ENCODE results near the gene CALY. TPM values are rescaled to one million over a fixed set of nuclear protein-coding genes. Genes with fewer than 3 reads are reported as not detected.
"Not testable (repeated sequence)": the region's sequence is repeated elsewhere in the genome, so short reads cannot be mapped to it uniquely, and the experiment has no call there.

Gene CALY
- total RNA-seq, 1 experiment from 2014 or later, result not detected

GRCh38 chr10:133370030-133370786 lies 33.5 kb upstream of the CALY start:
- Histone ChIP-seq H3K36me3 (peaks cover 39% of the 10 kb centered on the region), H3K9me3 (no peaks in the 10 kb centered on the region), H3K27me3 (no peaks in the 10 kb centered on the region), H3K4me3 (no peak overlapping the region)
- no peak for DNase-seq

GRCh38 chr10:133368153-133368552 lies 31.5 kb upstream of the CALY start:
- Histone ChIP-seq H3K36me3 (peaks cover 45% of the 10 kb centered on the region), H3K27me3 (no peaks in the 10 kb centered on the region), H3K4me3 (no peak overlapping the region), H3K9me3 (no peaks in the 10 kb centered on the region)
- DNase-seq, result no peak

- H3K9me3 ChIP-seq, DNase-seq, H3K27me3 ChIP-seq, H3K4me3 ChIP-seq: not testable (repeated sequence)
- H3K36me3 ChIP-seq, result peaks cover 45% of the 10 kb centered on the region
Measured at GRCh38 chr10:133367461-133367860, 30.8 kb upstream of the CALY start.

GRCh38 chr10:133366751-133367150 lies 30.1 kb upstream of the CALY start:
- no peaks in the 10 kb centered on the region for H3K27me3 ChIP-seq
- no peak overlapping the region for H3K4me3 ChIP-seq
- no peak for DNase-seq
- no peaks in the 10 kb centered on the region for H3K9me3 ChIP-seq
- peaks cover 47% of the 10 kb centered on the region for H3K36me3 ChIP-seq

GRCh38 chr10:133366130-133366478 lies 29.4 kb upstream of the CALY start:
- Histone ChIP-seq H3K27me3 (no peaks in the 10 kb centered on the region), H3K4me3 (no peak overlapping the region), H3K36me3 (peaks cover 43% of the 10 kb centered on the region), H3K9me3 (no peaks in the 10 kb centered on the region)
- no peak for DNase-seq

GRCh38 chr10:133365461-133366129 lies 28.9 kb upstream of the CALY start:
- Histone ChIP-seq H3K36me3 (peaks cover 43% of the 10 kb centered on the region), H3K27me3 (no peaks in the 10 kb centered on the region)

GRCh38 chr10:133364645-133365431 lies 28.1 kb upstream of the CALY start:
- DNase-seq, result no peak
- no peaks in the 10 kb centered on the region for H3K9me3 ChIP-seq
- no peaks in the 10 kb centered on the region for H3K27me3 ChIP-seq
- peaks cover 35% of the 10 kb centered on the region for H3K36me3 ChIP-seq
- H3K4me3 ChIP-seq, result no peak overlapping the region

More at GRCh38 chr10:133365461-133366129, 28.9 kb upstream of the CALY start:
- no peak for DNase-seq
- no peak overlapping the region for H3K4me3 ChIP-seq
- no peaks in the 10 kb centered on the region for H3K9me3 ChIP-seq

- H3K9me3 ChIP-seq, result no peaks in the 10 kb centered on the region
- H3K27me3 ChIP-seq, result no peaks in the 10 kb centered on the region
- H3K4me3 ChIP-seq, result no peak overlapping the region
- H3K36me3 ChIP-seq, result peaks cover 22% of the 10 kb centered on the region
- DNase-seq, result no peak
Measured at GRCh38 chr10:133362846-133363245, 26.1 kb upstream of the CALY start.

- Histone ChIP-seq H3K36me3 (peaks cover 22% of the 10 kb centered on the region), H3K4me3 (no peak overlapping the region), H3K27me3 (no peaks in the 10 kb centered on the region), H3K9me3 (no peaks in the 10 kb centered on the region)
- DNase-seq, result no peak
Measured at GRCh38 chr10:133361773-133362441, 25.2 kb upstream of the CALY start.

- Histone ChIP-seq H3K9me3 (no peaks in the 10 kb centered on the region), H3K27me3 (no peaks in the 10 kb centered on the region), H3K36me3 (peaks cover 21% of the 10 kb centered on the region), H3K4me3 (no peak overlapping the region)
- DNase-seq, result no peak
Measured at GRCh38 chr10:133361227-133361626, 24.5 kb upstream of the CALY start.

GRCh38 chr10:133359972-133360610 lies 23.4 kb upstream of the CALY start:
- DNase-seq, result no peak
- no peaks in the 10 kb centered on the region for H3K27me3 ChIP-seq
- no peak overlapping the region for H3K4me3 ChIP-seq
- no peaks in the 10 kb centered on the region for H3K9me3 ChIP-seq
- H3K36me3 ChIP-seq, result peaks cover 11% of the 10 kb centered on the region

GRCh38 chr10:133359554-133359971 lies 22.9 kb upstream of the CALY start:
- no peak for DNase-seq
- no peaks in the 10 kb centered on the region for H3K9me3 ChIP-seq
- no peak overlapping the region for H3K4me3 ChIP-seq
- peaks cover 10% of the 10 kb centered on the region for H3K36me3 ChIP-seq
- H3K27me3 ChIP-seq, result no peaks in the 10 kb centered on the region

- no peak overlapping the region for H3K4me3 ChIP-seq
- DNase-seq, result no peak
- no peaks in the 10 kb centered on the region for H3K9me3 ChIP-seq
- peaks cover 6% of the 10 kb centered on the region for H3K36me3 ChIP-seq
- no peaks in the 10 kb centered on the region for H3K27me3 ChIP-seq
Measured at GRCh38 chr10:133358925-133359310, 22.2 kb upstream of the CALY start.

- DNase-seq, result no peak
- Histone ChIP-seq H3K4me3 (no peak overlapping the region), H3K9me3 (no peaks in the 10 kb centered on the region), H3K27me3 (no peaks in the 10 kb centered on the region), H3K36me3 (peaks cover 5% of the 10 kb centered on the region)
Measured at GRCh38 chr10:133358162-133358924, 21.6 kb upstream of the CALY start.

GRCh38 chr10:133357285-133358161 lies 20.8 kb upstream of the CALY start, which contains the start of gene FUOM:
Gene FUOM, minus strand, starts transcription at chr10:133358019. Its CDS starts 12 bp downstream, at chr10:133358007.
- DNase-seq, result peak; percentile 79
- H3K27me3 ChIP-seq, result no peaks in the 10 kb centered on the region
- H3K9me3 ChIP-seq, result no peaks in the 10 kb centered on the region
- peak within 1 kb of the TSS; percentile 53 for H3K4me3 ChIP-seq
- peaks cover 5% of the 10 kb centered on the region for H3K36me3 ChIP-seq

Measured in MG63 (cell line).